Measurements from ENCODE around the gene RHCG. TPM values are rescaled to one million over a fixed set of nuclear protein-coding genes. Genes with fewer than 3 reads are reported as not detected.

RHCG gene
- total and polyA plus RNA-seq, 2 of the 4 experiments (the other 2 are of a cell fraction), result not detected

- Histone ChIP-seq H2AFZ (replicated peaks; ENCODE audit: low read length, poor library complexity) (no peak overlapping the region), H3K4ac (ENCODE audit: low read depth, low read length) (no peak overlapping the region), H2AK5ac (ENCODE audit: low read depth, low read length) (no peak overlapping the region), H3K18ac (ENCODE audit: low read depth, low read length) (no peak overlapping the region), H4K20me1 (ENCODE audit: insufficient read depth, low read length) (no peaks in the 10 kb centered on the region), H3K27ac (ENCODE audit: insufficient read depth, low read length) (no peak overlapping the region), H2BK5ac (ENCODE audit: low read depth, low read length, poor library complexity, severe bottlenecking) (no peak overlapping the region), H4K8ac (ENCODE audit: low read depth in 2 of 2, low read length in 2 of 2) (no peak overlapping the region), H3K9ac (ENCODE audit: low read depth, low read length) (no peak overlapping the region), H2AK9ac (replicated peaks; ENCODE audit: low read depth, low read length, poor library complexity) (no peak overlapping the region), H3K14ac (replicated peaks; ENCODE audit: low read depth, low read length) (no peak overlapping the region), H3K79me1 (ENCODE audit: low read depth in 1 of 2, low read length in 2 of 2) (no peaks in the 10 kb centered on the region), H3K4me2 (ENCODE audit: low read depth, low read length) (no peak overlapping the region), H3K56ac (ENCODE audit: extremely low read depth, insufficient read depth, low read length) (no peak overlapping the region), H3K4me1 (ENCODE audit: control insufficient read depth, insufficient read depth, low read length) (no peaks in the 10 kb centered on the region), H3K23ac (ENCODE audit: low read depth, low read length) (no peak overlapping the region), H4K91ac (ENCODE audit: insufficient read depth, low read depth, low read length) (no peak overlapping the region), H2BK120ac (ENCODE audit: low read depth, low read length) (no peak overlapping the region), H3K9me3 (ENCODE audit: control insufficient read depth, insufficient read depth, low read length) (no peaks in the 10 kb centered on the region), H3K27me3 (ENCODE audit: control insufficient read depth, insufficient read depth, low read length) (peaks cover 36% of the 10 kb centered on the region), H4K5ac (ENCODE audit: low read depth, low read length) (no peak overlapping the region), H2BK15ac (ENCODE audit: low read depth, low read length) (no peak overlapping the region), H3K4me3 (ENCODE audit: insufficient read depth, low read depth, low read length) (no peak overlapping the region), H3K36me3 (ENCODE audit: control insufficient read depth, insufficient read depth, low read length) (no peaks in the 10 kb centered on the region), H3K9me1 (ENCODE audit: insufficient read depth, low read length) (no peaks in the 10 kb centered on the region), H2BK20ac (ENCODE audit: low read depth, low read length) (no peak overlapping the region)
- 83% methylated on average over 3 of the region's 7 CpGs; no CpG with 5 or more reads in 1 of the 2 experiments for WGBS, 2 experiments (ENCODE audit: extremely low coverage in 2 of 2, insufficient read length in 1 of 2)
- no peak for DNase-seq
- BruUV-seq (replicated peaks), result no TSS peak
- ChIA-PET POLR2A (ENCODE audit: unreplicated experiment) (no interaction called here), CTCF (no interaction called here)
- no peak for TF ChIP-seq USF2 (IDR thresholded peaks at IDR 0.05; ENCODE audit: low read depth, low read length)
- no peak for TF ChIP-seq MAZ (IDR thresholded peaks at IDR 0.05; ENCODE audit: borderline replicate concordance, low read depth, low read length)
- TF ChIP-seq FOS (IDR thresholded peaks at IDR 0.05; ENCODE audit: low read depth, low read length), result no peak
- TF ChIP-seq CTCF (conservative IDR thresholded peaks at IDR 0.05; ENCODE audit: low read depth, low read length), result no peak
- TF ChIP-seq NFE2L2 (IDR thresholded peaks at IDR 0.05; ENCODE audit: low read depth, low read length), result no peak
- TF ChIP-seq POLR2A (IDR thresholded peaks at IDR 0.05; ENCODE audit: low read depth, low read length), result no peak
- TF ChIP-seq CHD1 (IDR thresholded peaks at IDR 0.05; ENCODE audit: low read depth, low read length), result no peak
- no peak for TF ChIP-seq BHLHE40 (IDR thresholded peaks at IDR 0.05; ENCODE audit: low read depth, low read length)
- intact Hi-C loops (cut with micrococcal nuclease) (no loop called here), in situ Hi-C loops (cut with MboI; ENCODE audit: low sequenced_read_pairs) (no loop called here), dilution Hi-C loops (cut with HindIII; ENCODE audit: low sequenced_read_pairs, unreplicated experiment) (no loop called here)
- ATAC-seq (ENCODE audit: low read depth), result no peak
These were observed 6.6 kb upstream of the RHCG start for GRCh38 chr15:89502867-89503595.
